ENCODE data around the gene CCT4. TPM values are rescaled to one million over a fixed set of nuclear protein-coding genes. Genes with fewer than 3 reads are reported as not detected.
A peak's percentile ranks its signal among the peaks of the same experiment; 100 is the strongest.
"Not testable (repeated sequence)": the region's sequence is repeated elsewhere in the genome, so short reads cannot be mapped to it uniquely, and the experiment has no call there.

The CCT4 gene
- total and polyA plus RNA-seq, 3 experiments from 2014 or later, result 134 to 361 (median 331) TPM

GRCh38 chr2:61851270-61851669 is 37.2 kb downstream of the CCT4 start:
- Mint-ChIP-seq H3K36me3 (peaks cover 0 to 11% (median 0%) of the 10 kb centered on the region in 3 donors), H3K4me1 (peaks cover 12 to 21% (median 19%) of the 10 kb centered on the region in 3 donors), H3K4me3 (peak overlapping the region in 2 of 7 donors; percentile 18 to 20)
- CTCF ChIA-PET; H3K27ac ChIP-seq (ENCODE audit: low read depth, low read length); H3K9me3 Mint-ChIP-seq; H3K27me3 ChIP-seq (ENCODE audit: insufficient read depth, low read length, poor library complexity, severe bottlenecking); POLR2A ChIA-PET; H3K4me3 ChIP-seq (ENCODE audit: low read length); H3K9me3 ChIP-seq (ENCODE audit: low read length); H3K27me3 Mint-ChIP-seq; DNase-seq; H3K27ac Mint-ChIP-seq; H3K36me3 ChIP-seq (ENCODE audit: insufficient read depth, low read length): not testable (repeated sequence)
- peaks cover 12% of the 10 kb centered on the region for H3K4me1 ChIP-seq (ENCODE audit: insufficient read depth, low read length)

GRCh38 chr2:61845320-61845719 is 43.1 kb downstream of the CCT4 start:
- Histone ChIP-seq H3K27me3 (ENCODE audit: insufficient read depth, low read length, poor library complexity, severe bottlenecking) (no peaks in the 10 kb centered on the region), H3K9me3 (ENCODE audit: low read length) (no peaks in the 10 kb centered on the region), H3K36me3 (ENCODE audit: insufficient read depth, low read length) (no peaks in the 10 kb centered on the region), H3K4me3 (ENCODE audit: low read length) (no peak overlapping the region), H3K4me1 (ENCODE audit: insufficient read depth, low read length) (no peaks in the 10 kb centered on the region), H3K27ac (ENCODE audit: low read depth, low read length) (no peak overlapping the region)
- H3K27me3 Mint-ChIP-seq, result peaks cover 0 to 1% of the 10 kb centered on the region in 2 donors
- no peaks in the 10 kb centered on the region for H3K4me1 Mint-ChIP-seq
- no peaks in the 10 kb centered on the region for H3K9me3 Mint-ChIP-seq
- CTCF ChIA-PET, result no interaction called here
- no peak overlapping the region for H3K27ac Mint-ChIP-seq
- POLR2A ChIA-PET, result no interaction called here
- no peak for DNase-seq
- peaks cover 0 to 8% (median 2%) of the 10 kb centered on the region in 3 donors for H3K36me3 Mint-ChIP-seq
- H3K4me3 Mint-ChIP-seq, result no peak overlapping the region

GRCh38 chr2:61841286-61841685 is 47.2 kb downstream of the CCT4 start:
- CTCF ChIA-PET, result no interaction called here
- Histone ChIP-seq H3K4me1 (ENCODE audit: insufficient read depth, low read length) (no peaks in the 10 kb centered on the region), H3K4me3 (ENCODE audit: low read length) (no peak overlapping the region), H3K27ac (ENCODE audit: low read depth, low read length) (no peak overlapping the region), H3K9me3 (ENCODE audit: low read length) (no peaks in the 10 kb centered on the region), H3K36me3 (ENCODE audit: insufficient read depth, low read length) (no peaks in the 10 kb centered on the region), H3K27me3 (ENCODE audit: insufficient read depth, low read length, poor library complexity, severe bottlenecking) (no peaks in the 10 kb centered on the region)
- POLR2A ChIA-PET, result no interaction called here
- H3K27ac Mint-ChIP-seq, result peak overlapping the region in 2 of 8 donors; percentile 8 to 70
- peaks cover 0 to 11% (median 2%) of the 10 kb centered on the region in 3 donors for H3K36me3 Mint-ChIP-seq
- no peak overlapping the region for H3K4me3 Mint-ChIP-seq
- no peaks in the 10 kb centered on the region for H3K9me3 Mint-ChIP-seq
- no peaks in the 10 kb centered on the region for H3K4me1 Mint-ChIP-seq
- H3K27me3 Mint-ChIP-seq, result peaks cover 0 to 1% of the 10 kb centered on the region in 2 donors
- DNase-seq, result no peak

- POLR2A ChIA-PET, result interaction anchor here (0.7 kb wide), 1 partner anchor 330 kb away, joined by 3 read pairs; no protein-coding TSS in a partner anchor
- CTCF ChIA-PET, result no interaction called here
- Mint-ChIP-seq H3K27me3 (no peaks in the 10 kb centered on the region), H3K4me1 (no peaks in the 10 kb centered on the region), H3K36me3 (peaks cover 0 to 2% (median 0%) of the 10 kb centered on the region in 3 donors), H3K27ac (no peak overlapping the region), H3K4me3 (no peak overlapping the region), H3K9me3 (no peaks in the 10 kb centered on the region)
- Histone ChIP-seq H3K4me1 (ENCODE audit: insufficient read depth, low read length) (no peaks in the 10 kb centered on the region), H3K9me3 (ENCODE audit: low read length) (no peaks in the 10 kb centered on the region), H3K4me3 (ENCODE audit: low read length) (no peak overlapping the region), H3K27ac (ENCODE audit: low read depth, low read length) (no peak overlapping the region), H3K27me3 (ENCODE audit: insufficient read depth, low read length, poor library complexity, severe bottlenecking) (no peaks in the 10 kb centered on the region), H3K36me3 (ENCODE audit: insufficient read depth, low read length) (no peaks in the 10 kb centered on the region)
- no peak for DNase-seq
Measured at GRCh38 chr2:61834893-61835292, 53.6 kb downstream of the CCT4 start.

- no peaks in the 10 kb centered on the region for H3K36me3 ChIP-seq (ENCODE audit: insufficient read depth, low read length)
- Mint-ChIP-seq H3K27ac (peak overlapping the region in 1 of 8 donors; percentile 14), H3K36me3 (peaks cover 0 to 2% (median 0%) of the 10 kb centered on the region in 3 donors), H3K27me3 (no peaks in the 10 kb centered on the region), H3K4me1 (no peaks in the 10 kb centered on the region), H3K4me3 (no peak overlapping the region), H3K9me3 (no peaks in the 10 kb centered on the region)
- H3K9me3 ChIP-seq (ENCODE audit: low read length), result no peaks in the 10 kb centered on the region
- ChIA-PET CTCF (no interaction called here), POLR2A (no interaction called here)
- no peak overlapping the region for H3K4me3 ChIP-seq (ENCODE audit: low read length)
- H3K27me3 ChIP-seq (ENCODE audit: insufficient read depth, low read length, poor library complexity, severe bottlenecking), result no peaks in the 10 kb centered on the region
- no peaks in the 10 kb centered on the region for H3K4me1 ChIP-seq (ENCODE audit: insufficient read depth, low read length)
- no peak overlapping the region for H3K27ac ChIP-seq (ENCODE audit: low read depth, low read length)
- DNase-seq, result no peak
Measured at GRCh38 chr2:61833971-61834370, 54.5 kb downstream of the CCT4 start.

- no peaks in the 10 kb centered on the region for H3K36me3 ChIP-seq (ENCODE audit: insufficient read depth, low read length)
- H3K9me3 ChIP-seq (ENCODE audit: low read length), result no peaks in the 10 kb centered on the region
- no peak for DNase-seq
- no peak overlapping the region for H3K27ac ChIP-seq (ENCODE audit: low read depth, low read length)
- H3K4me1 ChIP-seq (ENCODE audit: insufficient read depth, low read length), result no peaks in the 10 kb centered on the region
- H3K27ac Mint-ChIP-seq, result no peak overlapping the region
- H3K9me3 Mint-ChIP-seq, result no peaks in the 10 kb centered on the region
- no peaks in the 10 kb centered on the region for H3K27me3 Mint-ChIP-seq
- CTCF ChIA-PET, result no interaction called here
- no peak overlapping the region for H3K4me3 ChIP-seq (ENCODE audit: low read length)
- POLR2A ChIA-PET, result no interaction called here
- no peaks in the 10 kb centered on the region for H3K27me3 ChIP-seq (ENCODE audit: insufficient read depth, low read length, poor library complexity, severe bottlenecking)
- H3K4me3 Mint-ChIP-seq, result no peak overlapping the region
- no peaks in the 10 kb centered on the region for H3K4me1 Mint-ChIP-seq
- peaks cover 0 to 2% (median 0%) of the 10 kb centered on the region in 3 donors for H3K36me3 Mint-ChIP-seq
Measured at GRCh38 chr2:61832183-61832841, 56.1 kb downstream of the CCT4 start.

GRCh38 chr2:61822255-61822654 is 66.2 kb downstream of the CCT4 start:
- H3K9me3 Mint-ChIP-seq, result no peaks in the 10 kb centered on the region
- no peak overlapping the region for H3K4me3 Mint-ChIP-seq
- Histone ChIP-seq H3K27ac (ENCODE audit: low read depth, low read length) (no peak overlapping the region), H3K4me3 (ENCODE audit: low read length) (no peak overlapping the region), H3K9me3 (ENCODE audit: low read length) (no peaks in the 10 kb centered on the region), H3K36me3 (ENCODE audit: insufficient read depth, low read length) (no peaks in the 10 kb centered on the region), H3K27me3 (ENCODE audit: insufficient read depth, low read length, poor library complexity, severe bottlenecking) (no peaks in the 10 kb centered on the region), H3K4me1 (ENCODE audit: insufficient read depth, low read length) (no peaks in the 10 kb centered on the region)
- H3K4me1 Mint-ChIP-seq, result no peaks in the 10 kb centered on the region
- H3K27me3 Mint-ChIP-seq, result peaks cover 0 to 2% of the 10 kb centered on the region in 2 donors
- DNase-seq, result no peak
- no peaks in the 10 kb centered on the region for H3K36me3 Mint-ChIP-seq
- ChIA-PET POLR2A (no interaction called here), CTCF (no interaction called here)
- H3K27ac Mint-ChIP-seq, result no peak overlapping the region

All from CD8-positive, alpha-beta memory T cell (primary cell).